SU-DHL-6 (cell line): ENCODE measurements around the gene TMEM167A.

Experiments used
- H2AFZ ChIP-seq: fragments of 200-600 bp; sonication (generic); 2 replicates; pipeline ENCODE4 v1.6.1; 2014; ENCODE audit warnings: low read depth, mild to moderate bottlenecking, moderate library complexity, mixed read lengths, antibody characterized with exemption, low read length; ENCODE audit not compliant: severe bottlenecking
- H3F3A ChIP-seq: fragments of 200-600 bp; shearing (Covaris generic); 2 replicates; pipeline ENCODE4 v1.6.0; 2016; ENCODE audit warnings: antibody characterized with exemption, mild to moderate bottlenecking; ENCODE audit not compliant: insufficient read depth
- H3K27ac ChIP-seq: fragments of 200-600 bp; sonication (generic); 2 replicates; pipeline ENCODE4 v1.5.1; 2016; ENCODE audit warnings: low read depth, mild to moderate bottlenecking, low read length, moderate library complexity, mixed read lengths
- H3K27me3 ChIP-seq: fragments of 200-600 bp; sonication (generic), shearing (Covaris generic); 2 replicates; pipeline ENCODE4 v1.6.0; 2014; ENCODE audit warnings: mild to moderate bottlenecking, low read length
- H3K36me3 ChIP-seq: fragments of 200-600 bp; sonication (generic); 2 replicates; pipeline ENCODE4 v1.6.1; 2014; ENCODE audit warnings: mild to moderate bottlenecking, low read length, mixed read lengths
- H3K4me2 ChIP-seq: fragments of 300-600, 200-600 bp; shearing (Covaris generic), sonication (generic); 2 replicates; pipeline ENCODE4 v1.6.0; 2014; ENCODE audit warnings: low read length, low read depth, mild to moderate bottlenecking; ENCODE audit not compliant: poor library complexity, severe bottlenecking
- H3K4me3 ChIP-seq: fragments of 200-600 bp; sonication (generic); 2 replicates; pipeline ENCODE4 v1.5.1; 2014; ENCODE audit warnings: antibody characterized with exemption, low read length, mild to moderate bottlenecking, mixed read lengths; ENCODE audit not compliant: insufficient read depth, poor library complexity, severe bottlenecking
- H3K79me2 ChIP-seq: fragments of 200-600 bp; sonication (generic); 2 replicates; pipeline ENCODE4 v1.6.1; 2014; ENCODE audit warnings: mild to moderate bottlenecking, low read length, moderate library complexity; ENCODE audit not compliant: insufficient read depth
- H3K9ac ChIP-seq: fragments of 200-600 bp; sonication (generic); 2 replicates; pipeline ENCODE4 v1.7.0; 2014; ENCODE audit warnings: mild to moderate bottlenecking, low read length
- H3K9me2 ChIP-seq: fragments of 200-600 bp; sonication (generic); replicated peaks from 2 replicates; pipeline ENCODE4 v1.6.1; 2014; ENCODE audit warnings: low read length; ENCODE audit not compliant: insufficient read depth
- H3K9me3 ChIP-seq: fragments of 200-600 bp; sonication (generic); 2 replicates; pipeline ENCODE4 v1.6.1; 2014; ENCODE audit warnings: low read length, mixed read lengths; ENCODE audit not compliant: insufficient read depth
- H4K20me1 ChIP-seq: fragments of 200-600 bp; sonication (generic); 2 replicates; pipeline ENCODE4 v1.6.1; 2014; ENCODE audit warnings: low read depth, mild to moderate bottlenecking, antibody characterized with exemption, low read length, moderate library complexity, mixed read lengths
- CTCF ChIP-seq: fragments of 200-600 bp; sonication (generic); IDR thresholded peaks from one replicate; pipeline ENCODE4 v1.5.1; 2017; ENCODE audit warnings: antibody characterized with exemption, mild to moderate bottlenecking, low read length, moderate library complexity; ENCODE audit not compliant: insufficient read depth, poor library complexity, severe bottlenecking
- EZH2phosphoT487 ChIP-seq: fragments of 200-600 bp; sonication (generic), shearing (Covaris generic); conservative IDR thresholded peaks from 2 replicates; pipeline ENCODE4 v1.6.1; 2018; ENCODE audit warnings: mild to moderate bottlenecking, antibody characterized with exemption, low read length, moderate library complexity, mixed read lengths

The TMEM167A gene

GRCh38 chr5:83026930-83027687 is 50.1 kb downstream of the TMEM167A start:
- H3K27me3 ChIP-seq: no peaks in the 10 kb centered on the region
- H3K4me2 ChIP-seq: no peak overlapping the region
- H4K20me1 ChIP-seq: no peaks in the 10 kb centered on the region
- no peak for TF ChIP-seq CTCF
- TF ChIP-seq EZH2phosphoT487: no peak
- no peaks in the 10 kb centered on the region for H3K9me2 ChIP-seq
- H3K9me3 ChIP-seq: no peaks in the 10 kb centered on the region
- H3K4me3 ChIP-seq: no peak overlapping the region
- no peaks in the 10 kb centered on the region for H3F3A ChIP-seq
- H3K36me3 ChIP-seq: no peaks in the 10 kb centered on the region
- H2AFZ ChIP-seq: no peak overlapping the region
- no peak overlapping the region for H3K27ac ChIP-seq
- H3K79me2 ChIP-seq: no peaks in the 10 kb centered on the region
- no peak overlapping the region for H3K9ac ChIP-seq

GRCh38 chr5:83026516-83026915 is 50.7 kb downstream of the TMEM167A start:
- Histone ChIP-seq H3K9ac (no peak overlapping the region), H3K4me2 (no peak overlapping the region), H3K4me3 (no peak overlapping the region), H3K9me2 (no peaks in the 10 kb centered on the region), H3F3A (no peaks in the 10 kb centered on the region), H3K9me3 (no peaks in the 10 kb centered on the region), H4K20me1 (no peaks in the 10 kb centered on the region), H3K27ac (no peak overlapping the region), H3K36me3 (no peaks in the 10 kb centered on the region), H3K79me2 (no peaks in the 10 kb centered on the region), H2AFZ (no peak overlapping the region), H3K27me3 (no peaks in the 10 kb centered on the region)
- TF ChIP-seq CTCF (no peak), EZH2phosphoT487 (no peak)

GRCh38 chr5:83025690-83026478 is 51.3 kb downstream of the TMEM167A start:
- Histone ChIP-seq H3K27me3 (no peaks in the 10 kb centered on the region), H4K20me1 (no peaks in the 10 kb centered on the region), H3F3A (no peaks in the 10 kb centered on the region), H3K4me2 (no peak overlapping the region), H3K9me2 (no peaks in the 10 kb centered on the region), H2AFZ (no peak overlapping the region), H3K27ac (no peak overlapping the region), H3K79me2 (no peaks in the 10 kb centered on the region), H3K36me3 (no peaks in the 10 kb centered on the region), H3K9me3 (no peaks in the 10 kb centered on the region), H3K4me3 (no peak overlapping the region), H3K9ac (no peak overlapping the region)
- TF ChIP-seq CTCF: no peak
- no peak for TF ChIP-seq EZH2phosphoT487
